HL-60 (cell line): ENCODE measurements around the gene CXCL13.

ENCODE experiments used
- GABPA ChIP-seq: IDR thresholded peaks from 2 replicates; pipeline ENCODE4 v1.6.1; 2012; ENCODE audit warnings: low read depth
- POLR2AphosphoS5 ChIP-seq: IDR thresholded peaks from 2 replicates; pipeline ENCODE4 v1.6.1; 2012; ENCODE audit warnings: low read depth
- SPI1 ChIP-seq: IDR thresholded peaks from 2 replicates; pipeline ENCODE4 v1.6.1; 2012; ENCODE audit warnings: low read depth, mild to moderate bottlenecking, borderline replicate concordance
- TF ChIP-seq, protein P1 (sequence below): IDR thresholded peaks from one replicate; pipeline ENCODE4 v1.5.1; 2011; ENCODE audit warnings: low read length, control low read depth, inconsistent platforms; ENCODE audit not compliant: insufficient read depth

DNA sequence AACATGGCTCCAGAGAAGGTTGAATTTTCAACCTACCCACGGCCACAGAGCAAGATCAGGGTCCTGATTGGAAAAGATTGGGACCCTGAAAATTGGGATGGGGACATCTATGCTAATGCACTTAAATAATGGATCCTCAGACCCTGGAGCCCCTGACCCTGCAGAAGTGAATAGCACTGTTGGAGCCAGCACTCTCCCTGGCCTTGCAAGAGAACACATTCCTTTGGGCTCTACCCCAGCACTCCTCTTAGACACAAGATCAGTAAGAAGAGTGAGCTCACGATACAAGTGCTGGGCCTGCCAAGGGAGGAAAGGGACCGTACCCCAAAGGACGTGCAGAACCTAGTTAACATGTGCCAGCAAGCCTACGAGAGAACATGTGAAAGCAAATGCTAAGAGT, 19.9 kb downstream of the CXCL13 start:
- TF ChIP-seq, protein P1, sequence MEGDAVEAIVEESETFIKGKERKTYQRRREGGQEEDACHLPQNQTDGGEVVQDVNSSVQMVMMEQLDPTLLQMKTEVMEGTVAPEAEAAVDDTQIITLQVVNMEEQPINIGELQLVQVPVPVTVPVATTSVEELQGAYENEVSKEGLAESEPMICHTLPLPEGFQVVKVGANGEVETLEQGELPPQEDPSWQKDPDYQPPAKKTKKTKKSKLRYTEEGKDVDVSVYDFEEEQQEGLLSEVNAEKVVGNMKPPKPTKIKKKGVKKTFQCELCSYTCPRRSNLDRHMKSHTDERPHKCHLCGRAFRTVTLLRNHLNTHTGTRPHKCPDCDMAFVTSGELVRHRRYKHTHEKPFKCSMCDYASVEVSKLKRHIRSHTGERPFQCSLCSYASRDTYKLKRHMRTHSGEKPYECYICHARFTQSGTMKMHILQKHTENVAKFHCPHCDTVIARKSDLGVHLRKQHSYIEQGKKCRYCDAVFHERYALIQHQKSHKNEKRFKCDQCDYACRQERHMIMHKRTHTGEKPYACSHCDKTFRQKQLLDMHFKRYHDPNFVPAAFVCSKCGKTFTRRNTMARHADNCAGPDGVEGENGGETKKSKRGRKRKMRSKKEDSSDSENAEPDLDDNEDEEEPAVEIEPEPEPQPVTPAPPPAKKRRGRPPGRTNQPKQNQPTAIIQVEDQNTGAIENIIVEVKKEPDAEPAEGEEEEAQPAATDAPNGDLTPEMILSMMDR: no peak
- TF ChIP-seq SPI1: no peak
- no peak for TF ChIP-seq POLR2AphosphoS5
- TF ChIP-seq GABPA: no peak
